Breast epithelium (tissue), 3 donors: ENCODE measurements around the gene ZNF785.

Source experiments
- POLR2A ChIP-seq: fragments of 450-650 bp; IDR thresholded peaks from one replicate; pipeline ENCODE4 v1.6.1; 2016; ENCODE audit warnings: antibody characterized with exemption, mild to moderate bottlenecking, moderate library complexity
- TF ChIP-seq, protein P1 (sequence below), 3 donors: fragments of 450-650 bp; IDR thresholded peaks; one replicate each; pipeline ENCODE4 v1.5.1; 2016 to 2017; ENCODE audit warnings: antibody characterized with exemption in 3 of 3, mild to moderate bottlenecking in 3 of 3, moderate library complexity in 3 of 3

DNA sequence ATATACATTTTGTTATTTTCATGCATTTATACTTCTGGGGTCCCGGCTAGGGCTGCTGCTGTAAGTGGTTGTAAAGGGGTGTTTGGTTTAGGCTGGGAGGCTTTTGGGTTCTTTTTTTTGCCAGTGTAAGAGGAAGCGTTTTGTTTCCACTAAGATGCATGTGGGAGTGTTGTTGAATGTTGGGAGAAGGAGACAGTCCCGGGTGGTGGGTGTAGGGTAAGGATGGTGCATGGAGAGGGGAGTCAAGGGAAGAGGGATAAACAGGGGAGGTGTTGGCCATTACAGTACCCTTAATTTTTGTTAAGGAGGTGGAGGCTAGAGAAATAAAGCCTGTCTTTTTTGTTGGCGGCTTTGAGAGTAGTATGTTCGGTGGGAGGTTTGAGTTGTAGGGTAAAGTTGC, 42.4 kb downstream of the ZNF785 start:
- TF ChIP-seq, protein P1, sequence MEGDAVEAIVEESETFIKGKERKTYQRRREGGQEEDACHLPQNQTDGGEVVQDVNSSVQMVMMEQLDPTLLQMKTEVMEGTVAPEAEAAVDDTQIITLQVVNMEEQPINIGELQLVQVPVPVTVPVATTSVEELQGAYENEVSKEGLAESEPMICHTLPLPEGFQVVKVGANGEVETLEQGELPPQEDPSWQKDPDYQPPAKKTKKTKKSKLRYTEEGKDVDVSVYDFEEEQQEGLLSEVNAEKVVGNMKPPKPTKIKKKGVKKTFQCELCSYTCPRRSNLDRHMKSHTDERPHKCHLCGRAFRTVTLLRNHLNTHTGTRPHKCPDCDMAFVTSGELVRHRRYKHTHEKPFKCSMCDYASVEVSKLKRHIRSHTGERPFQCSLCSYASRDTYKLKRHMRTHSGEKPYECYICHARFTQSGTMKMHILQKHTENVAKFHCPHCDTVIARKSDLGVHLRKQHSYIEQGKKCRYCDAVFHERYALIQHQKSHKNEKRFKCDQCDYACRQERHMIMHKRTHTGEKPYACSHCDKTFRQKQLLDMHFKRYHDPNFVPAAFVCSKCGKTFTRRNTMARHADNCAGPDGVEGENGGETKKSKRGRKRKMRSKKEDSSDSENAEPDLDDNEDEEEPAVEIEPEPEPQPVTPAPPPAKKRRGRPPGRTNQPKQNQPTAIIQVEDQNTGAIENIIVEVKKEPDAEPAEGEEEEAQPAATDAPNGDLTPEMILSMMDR (IDR thresholded peaks at IDR 0.05), result no peak
- TF ChIP-seq POLR2A, result no peak
